Astrocyte of the cerebellum (primary cell): Measurements from ENCODE around the gene WWTR1.

ENCODE experiments used
- DNase-seq: peaks from one replicate; pipeline ENCODE4 v3.0.0-alpha.2; 2011; ENCODE audit warnings: low read depth
- H3K4me3 ChIP-seq: 2 replicates; pipeline ENCODE4 v1.5.1; 2011; ENCODE audit warnings: mild to moderate bottlenecking, low read depth, low read length, moderate library complexity
- CTCF ChIP-seq: IDR thresholded peaks from 2 replicates; pipeline ENCODE4 v1.5.1; 2012; ENCODE audit warnings: low read length, low read depth, moderate library complexity, mild to moderate bottlenecking; ENCODE audit errors: missing control alignments
- in situ Hi-C: cut with HindIII; loops from 2 replicates; pipeline ENCODE4 v1.10.0; 2017; ENCODE audit warnings: low sequenced_read_pairs

The WWTR1 gene

GRCh38 chr3:149564079-149564478, 93.7 kb downstream of the WWTR1 start:
- in situ Hi-C loops: no loop called here
- no peak for TF ChIP-seq CTCF
- no peak overlapping the region for H3K4me3 ChIP-seq
- no peak for DNase-seq

GRCh38 chr3:149563114-149563513, 94.7 kb downstream of the WWTR1 start:
- no peak for TF ChIP-seq CTCF
- H3K4me3 ChIP-seq: no peak overlapping the region
- no peak for DNase-seq
- in situ Hi-C loops: no loop called here

GRCh38 chr3:149560617-149561016, 97.2 kb downstream of the WWTR1 start:
- no peak for DNase-seq
- no peak for TF ChIP-seq CTCF
- in situ Hi-C loops: no loop called here

GRCh38 chr3:149560001-149560400, 97.8 kb downstream of the WWTR1 start:
- TF ChIP-seq CTCF: no peak
- in situ Hi-C loops: no loop called here
- DNase-seq: no peak
- H3K4me3 ChIP-seq: no peak overlapping the region

More at GRCh38 chr3:149560617-149561016, 97.2 kb downstream of the WWTR1 start:
- H3K4me3 ChIP-seq: no peak overlapping the region

- DNase-seq: no peak
- no peak overlapping the region for H3K4me3 ChIP-seq
- in situ Hi-C loops: no loop called here
- TF ChIP-seq CTCF: no peak
Measured at GRCh38 chr3:149559525-149559924, 98.3 kb downstream of the WWTR1 start.

GRCh38 chr3:149555927-149556326, 101.9 kb downstream of the WWTR1 start:
- in situ Hi-C loops: no loop called here
- no peak overlapping the region for H3K4me3 ChIP-seq
- TF ChIP-seq CTCF: no peak
- DNase-seq: no peak

- no peak overlapping the region for H3K4me3 ChIP-seq
- TF ChIP-seq CTCF: no peak
- peak; percentile 80 for DNase-seq
- in situ Hi-C loops: no loop called here
Measured at GRCh38 chr3:149554826-149555225, 103.0 kb downstream of the WWTR1 start.
